Stimulated activated CD8-positive, alpha-beta memory T cell treated with anti-CD3 and anti-CD28 coated beads, Interleukin-12 subunit alpha, Interleukin-12 subunit beta, amount 100 ng/mL, for 1 hour (primary cell): ENCODE results near the gene ZMYND12.
A peak's percentile ranks its signal among the peaks of the same experiment; 100 is the strongest.
"Not testable (repeated sequence)": the region's sequence is repeated elsewhere in the genome, so short reads cannot be mapped to it uniquely, and the experiment has no call there.

Source experiments
- DNase-seq: peaks from one replicate; pipeline ENCODE4 v3.0.0-alpha.2; 2020; ENCODE audit warnings: low read depth

Gene ZMYND12, protein sequence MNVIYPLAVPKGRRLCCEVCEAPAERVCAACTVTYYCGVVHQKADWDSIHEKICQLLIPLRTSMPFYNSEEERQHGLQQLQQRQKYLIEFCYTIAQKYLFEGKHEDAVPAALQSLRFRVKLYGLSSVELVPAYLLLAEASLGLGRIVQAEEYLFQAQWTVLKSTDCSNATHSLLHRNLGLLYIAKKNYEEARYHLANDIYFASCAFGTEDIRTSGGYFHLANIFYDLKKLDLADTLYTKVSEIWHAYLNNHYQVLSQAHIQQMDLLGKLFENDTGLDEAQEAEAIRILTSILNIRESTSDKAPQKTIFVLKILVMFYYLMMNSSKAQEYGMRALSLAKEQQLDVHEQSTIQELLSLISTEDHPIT

DNA sequence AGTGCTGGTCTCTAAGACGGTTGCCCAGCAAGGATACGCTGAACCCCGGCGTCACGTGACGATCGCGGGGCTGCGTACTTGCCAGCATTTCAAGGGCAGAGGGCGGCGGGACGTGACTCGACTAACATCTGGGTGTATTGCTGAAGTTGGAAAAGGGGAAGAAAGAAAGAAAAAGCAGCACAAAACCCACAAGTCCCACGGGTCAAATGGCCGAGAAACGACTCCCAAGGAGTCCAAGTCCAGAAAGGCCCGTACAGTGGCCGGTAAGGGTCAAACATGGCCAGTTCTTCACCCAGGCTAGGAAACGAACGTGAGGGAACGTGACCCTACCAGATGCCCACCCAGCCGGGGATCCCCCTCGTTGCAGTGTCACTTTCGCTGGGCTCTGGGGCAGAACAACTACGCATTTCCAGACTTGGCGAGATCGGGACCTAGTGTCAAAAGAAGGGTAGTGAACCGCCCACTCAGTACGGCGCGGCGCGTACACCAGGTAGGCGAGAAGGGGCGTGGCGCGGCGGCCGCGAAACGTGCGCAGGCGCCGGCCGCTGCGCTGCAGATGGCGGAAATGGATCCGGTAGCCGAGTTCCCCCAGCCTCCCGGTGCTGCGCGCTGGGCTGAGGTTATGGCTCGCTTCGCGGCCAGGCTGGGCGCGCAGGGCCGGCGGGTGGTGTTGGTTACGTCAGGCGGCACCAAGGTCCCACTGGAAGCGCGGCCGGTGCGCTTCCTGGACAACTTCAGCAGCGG is at the start of gene ZMYND12, which contains the start of gene PPCS:
Gene ZMYND12, minus strand, starts transcription at position 13 of the 744 bp plus-strand sequence. CDS start 25 bp downstream, outside the sequence.
Gene PPCS, plus strand, starts transcription at position 534 of the 744 bp plus-strand sequence. Its CDS starts 23 bp downstream, at position 557.
- DNase-seq = peak; percentile 83

DNA sequence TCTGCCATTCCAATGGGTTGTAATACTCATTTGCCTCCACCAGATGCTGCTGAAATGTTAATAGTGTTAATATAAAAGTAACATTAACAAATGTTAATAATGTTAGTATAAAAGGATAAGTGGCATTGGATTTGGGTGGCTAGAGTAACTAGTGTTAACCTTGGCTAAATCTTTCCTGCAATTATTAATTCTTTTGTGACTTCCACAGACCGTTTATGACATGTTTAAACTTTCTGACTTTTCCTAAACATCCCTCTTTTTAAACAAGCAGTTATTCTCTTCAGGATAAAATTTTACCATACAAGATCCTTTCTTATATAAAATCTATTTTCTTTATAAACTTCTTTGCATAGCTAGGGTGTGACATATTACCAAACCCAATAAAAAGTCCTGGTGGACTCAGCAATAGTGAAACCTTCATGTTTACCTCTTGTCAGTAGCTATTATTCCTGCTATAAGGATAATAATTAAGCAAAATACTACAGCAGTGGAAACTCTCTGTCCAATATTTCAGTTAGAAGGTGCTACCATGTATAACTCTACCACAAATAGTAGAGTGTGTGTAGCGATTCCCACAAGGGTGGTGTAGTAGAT is 48.8 kb upstream of the ZMYND12 start:
- no peak for DNase-seq

DNA sequence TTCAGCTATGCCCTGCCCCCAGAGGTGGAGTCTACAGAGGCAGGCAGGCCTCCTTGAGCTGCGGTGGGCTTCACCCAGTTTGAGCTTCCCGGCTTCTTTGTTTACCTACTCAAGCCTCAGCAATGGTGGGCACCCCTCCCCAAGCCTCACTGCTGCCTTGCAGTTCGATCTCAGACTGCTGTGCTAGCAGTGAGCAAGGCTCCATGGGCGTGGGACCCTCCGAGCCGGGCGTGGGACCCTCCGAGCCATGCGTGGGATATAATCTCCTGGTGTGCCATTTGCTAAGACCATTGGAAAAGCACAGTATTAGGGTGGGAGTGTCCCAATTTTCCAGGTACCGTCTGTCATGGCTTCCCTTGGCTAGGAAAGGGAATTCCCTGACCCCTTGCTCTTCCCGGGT is 46.2 kb upstream of the ZMYND12 start:
- DNase-seq = not testable (repeated sequence)

DNA sequence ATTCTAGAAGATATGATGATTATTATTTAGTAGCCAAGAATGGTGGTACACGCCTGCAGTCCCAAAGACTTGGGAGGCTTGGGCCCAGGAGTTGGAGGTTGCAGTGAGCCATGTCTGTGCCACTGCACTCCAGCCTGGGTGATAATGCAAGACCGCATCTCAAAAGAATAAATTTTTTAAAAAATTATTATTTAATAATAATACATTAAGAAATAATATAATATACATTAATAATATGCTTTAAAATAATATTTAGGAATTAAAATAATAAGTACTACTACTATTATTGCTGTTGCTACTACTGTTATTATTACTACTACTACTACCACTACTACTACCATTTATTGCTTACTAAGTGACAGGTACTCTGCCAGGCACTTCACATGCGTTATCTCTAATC is 34.4 kb upstream of the ZMYND12 start:
- DNase-seq = no peak

DNA sequence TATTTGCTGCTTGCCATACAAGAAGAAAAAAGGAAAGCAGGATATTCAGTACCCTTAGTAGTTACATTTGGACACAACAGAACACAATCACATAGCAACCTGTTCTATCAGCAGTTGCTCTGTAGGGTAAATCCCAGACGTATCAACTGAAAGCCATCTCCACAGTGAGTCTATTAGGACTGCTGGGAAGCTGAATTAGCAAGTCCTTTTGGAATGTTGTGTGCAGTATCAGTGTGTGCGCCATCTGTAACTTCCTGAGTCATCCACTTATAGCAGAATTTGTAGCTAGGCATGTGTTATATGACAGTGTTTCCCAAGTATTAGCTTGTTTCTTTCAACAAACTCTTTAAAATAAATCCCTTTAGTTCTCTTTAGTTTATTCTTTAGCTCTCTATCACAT is 28.6 kb upstream of the ZMYND12 start:
- no peak for DNase-seq

DNA sequence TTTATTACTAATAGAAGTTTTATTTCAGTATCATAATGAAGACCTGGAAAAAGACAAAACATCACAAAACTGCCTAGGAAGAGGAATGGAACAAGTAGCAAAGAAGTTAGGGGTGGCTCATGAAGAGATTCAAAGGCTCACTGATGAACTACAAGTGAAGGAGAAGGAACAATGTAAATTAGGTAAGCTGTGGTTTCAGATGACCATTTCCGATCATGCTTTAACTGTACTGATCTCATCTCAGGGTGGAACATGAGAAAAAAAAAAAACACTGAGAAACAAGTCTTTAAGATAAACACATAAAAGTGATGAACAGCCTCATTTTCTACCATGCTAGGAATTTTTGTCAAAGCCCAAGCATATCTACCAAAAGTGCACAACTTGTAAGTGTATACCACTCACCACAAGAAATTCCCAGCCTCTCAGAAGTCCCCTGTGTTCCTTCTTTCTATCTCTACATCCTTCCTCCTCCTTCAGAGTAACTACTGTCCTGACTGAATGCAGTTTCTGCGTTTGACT is 26.9 kb upstream of the ZMYND12 start:
- no peak for DNase-seq

DNA sequence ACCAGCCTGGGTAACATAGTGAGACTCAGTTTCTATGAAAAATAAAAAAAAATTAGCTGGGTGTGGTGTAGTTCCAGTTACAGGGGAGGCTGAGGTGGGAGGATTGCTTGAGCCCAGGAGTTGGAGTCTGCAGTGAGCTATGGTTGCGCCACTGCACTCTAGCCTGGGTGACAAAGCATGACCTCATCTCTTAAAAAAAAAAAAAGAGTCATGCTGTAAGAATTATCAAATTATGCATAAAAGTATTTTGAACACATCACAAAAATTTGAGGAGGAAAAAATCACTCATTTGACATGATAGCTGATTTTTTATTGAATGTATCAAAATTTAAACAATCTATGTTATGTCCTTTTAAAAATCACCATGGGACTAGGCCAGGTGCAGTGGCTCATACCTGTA is 25.1 kb upstream of the ZMYND12 start:
- DNase-seq = no peak

DNA sequence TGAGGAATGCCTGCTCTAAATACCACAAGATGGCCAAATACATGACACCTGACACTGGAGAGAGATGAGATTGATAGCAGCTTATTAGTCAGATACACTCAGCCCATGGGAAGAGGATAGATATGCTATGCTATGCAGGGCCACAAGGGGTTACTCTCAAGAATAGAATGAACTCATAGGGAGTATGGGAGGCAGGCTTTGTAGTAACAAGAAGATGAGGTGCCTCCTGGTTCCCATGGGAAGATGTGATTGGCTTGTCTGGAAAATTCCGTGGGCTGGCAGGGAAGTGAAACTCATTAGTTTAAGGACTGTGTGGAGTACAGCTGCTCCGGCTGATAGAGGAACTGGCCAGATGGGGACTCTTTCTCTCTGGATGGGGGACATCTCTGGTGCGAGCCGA is 23.8 kb upstream of the ZMYND12 start:
- no peak for DNase-seq

DNA sequence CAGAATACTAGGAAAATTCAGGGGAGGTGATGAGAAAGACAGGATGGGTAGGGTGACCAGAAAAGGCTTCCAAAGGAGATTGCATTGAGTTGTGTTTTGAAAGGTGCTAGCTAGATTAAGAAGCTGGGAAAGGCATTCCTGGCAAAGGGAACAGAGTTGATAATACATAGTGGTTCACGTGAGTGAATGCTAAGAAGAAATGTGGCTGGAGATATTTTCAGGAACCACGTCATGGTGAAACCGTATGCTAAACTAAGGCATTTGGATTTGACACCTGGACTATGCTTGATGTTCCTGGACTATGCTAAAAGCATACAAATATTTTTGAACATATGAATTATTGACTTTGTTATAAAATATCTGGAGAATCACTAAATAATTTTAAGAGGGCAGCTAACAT is 22.0 kb upstream of the ZMYND12 start:
- DNase-seq = no peak

DNA sequence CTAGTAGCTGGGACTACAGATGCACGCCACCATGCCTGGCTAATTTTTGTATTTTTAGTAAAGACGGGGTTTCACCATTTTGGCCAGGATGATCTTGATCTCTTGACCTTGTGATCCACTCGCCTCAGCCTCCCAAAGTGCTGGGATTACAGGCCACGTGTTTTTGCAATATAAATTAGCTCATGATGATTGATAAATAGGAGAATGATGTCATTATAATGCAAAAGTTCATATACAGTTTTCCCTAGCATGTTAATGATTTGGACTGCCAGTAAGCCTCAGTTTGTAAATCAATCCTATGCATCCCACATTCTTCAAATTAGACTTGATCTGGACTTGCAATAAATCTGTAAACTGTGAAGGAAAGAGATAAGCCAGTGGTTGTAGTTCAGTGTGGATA is 21.5 kb upstream of the ZMYND12 start:
- DNase-seq = not testable (repeated sequence)

DNA sequence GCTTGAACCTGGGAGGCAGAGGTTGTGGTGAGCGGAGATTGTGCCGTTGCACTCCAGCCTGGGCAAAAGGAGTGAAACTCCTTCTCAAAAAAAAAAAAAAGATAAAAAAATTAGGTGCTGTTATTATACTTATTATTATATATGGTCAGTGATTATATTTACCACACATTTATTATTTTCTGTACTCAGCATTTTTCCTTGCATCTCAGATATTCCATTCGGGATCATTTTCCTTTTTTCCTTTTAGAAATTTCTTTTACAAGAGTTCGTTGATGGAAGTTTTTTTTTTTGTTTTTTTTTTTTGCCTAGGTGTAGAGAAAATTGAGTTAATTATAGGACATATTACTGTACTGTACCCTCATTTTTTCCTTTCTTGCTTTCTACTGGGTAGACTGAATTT is 20.8 kb upstream of the ZMYND12 start:
- DNase-seq = no peak

DNA sequence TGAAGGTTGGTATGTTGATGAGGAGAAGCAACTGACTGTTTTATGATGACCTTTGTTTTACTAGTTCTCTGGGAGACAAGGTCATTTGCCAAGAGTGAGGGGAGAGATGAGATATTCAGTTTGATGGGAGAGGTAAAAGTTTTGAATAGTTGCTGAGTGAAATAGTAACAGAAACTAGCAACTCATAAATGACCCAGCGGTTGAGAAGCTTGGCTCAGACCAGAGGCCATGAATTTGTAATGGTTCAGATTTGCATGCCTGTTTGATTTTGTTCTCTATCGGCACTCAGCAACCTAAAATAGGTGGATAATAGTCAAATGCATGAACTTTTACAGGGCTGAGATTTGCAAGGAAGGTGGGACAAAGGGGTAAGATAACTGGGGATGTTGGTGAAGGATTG is 13.9 kb upstream of the ZMYND12 start:
- no peak for DNase-seq

DNA sequence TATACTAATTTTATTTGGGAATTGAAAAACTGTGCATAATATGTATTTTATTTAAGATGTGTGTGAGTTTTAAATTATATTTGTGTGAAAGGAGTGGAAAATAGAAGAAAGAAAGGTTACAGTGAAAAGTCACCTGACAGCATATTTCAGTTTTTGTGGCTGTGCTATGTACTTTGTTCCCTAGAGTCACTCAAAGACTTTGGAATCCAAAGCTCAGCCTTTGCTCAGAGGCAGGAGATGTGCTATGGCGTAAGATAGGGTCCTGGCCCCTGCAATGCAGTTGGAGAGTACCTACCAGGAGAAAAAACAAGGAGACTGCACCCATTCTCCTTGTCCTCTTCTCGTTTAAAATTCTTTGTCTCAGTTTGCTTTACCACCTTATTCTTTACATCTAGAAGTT is 10.2 kb upstream of the ZMYND12 start:
- no peak for DNase-seq

DNA sequence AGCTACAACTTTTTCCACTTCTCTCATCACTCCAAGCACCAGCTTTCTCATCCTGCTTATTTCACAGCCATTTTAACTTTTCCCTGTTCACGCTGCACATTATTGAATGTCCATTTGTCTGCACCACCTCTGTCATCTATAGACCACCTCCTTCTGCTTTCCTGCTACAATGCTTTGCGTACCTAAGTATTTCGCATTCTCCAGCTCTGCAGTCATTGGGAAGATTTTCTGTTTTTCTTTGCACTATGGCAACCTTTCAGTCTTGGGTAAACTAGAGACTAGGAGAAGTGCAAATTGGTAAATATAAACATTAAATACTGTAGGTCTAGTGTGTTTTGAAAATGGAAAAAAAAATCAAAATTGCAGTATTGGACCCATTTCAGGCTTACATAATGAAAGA is 8.1 kb upstream of the ZMYND12 start:
- no peak for DNase-seq

DNA sequence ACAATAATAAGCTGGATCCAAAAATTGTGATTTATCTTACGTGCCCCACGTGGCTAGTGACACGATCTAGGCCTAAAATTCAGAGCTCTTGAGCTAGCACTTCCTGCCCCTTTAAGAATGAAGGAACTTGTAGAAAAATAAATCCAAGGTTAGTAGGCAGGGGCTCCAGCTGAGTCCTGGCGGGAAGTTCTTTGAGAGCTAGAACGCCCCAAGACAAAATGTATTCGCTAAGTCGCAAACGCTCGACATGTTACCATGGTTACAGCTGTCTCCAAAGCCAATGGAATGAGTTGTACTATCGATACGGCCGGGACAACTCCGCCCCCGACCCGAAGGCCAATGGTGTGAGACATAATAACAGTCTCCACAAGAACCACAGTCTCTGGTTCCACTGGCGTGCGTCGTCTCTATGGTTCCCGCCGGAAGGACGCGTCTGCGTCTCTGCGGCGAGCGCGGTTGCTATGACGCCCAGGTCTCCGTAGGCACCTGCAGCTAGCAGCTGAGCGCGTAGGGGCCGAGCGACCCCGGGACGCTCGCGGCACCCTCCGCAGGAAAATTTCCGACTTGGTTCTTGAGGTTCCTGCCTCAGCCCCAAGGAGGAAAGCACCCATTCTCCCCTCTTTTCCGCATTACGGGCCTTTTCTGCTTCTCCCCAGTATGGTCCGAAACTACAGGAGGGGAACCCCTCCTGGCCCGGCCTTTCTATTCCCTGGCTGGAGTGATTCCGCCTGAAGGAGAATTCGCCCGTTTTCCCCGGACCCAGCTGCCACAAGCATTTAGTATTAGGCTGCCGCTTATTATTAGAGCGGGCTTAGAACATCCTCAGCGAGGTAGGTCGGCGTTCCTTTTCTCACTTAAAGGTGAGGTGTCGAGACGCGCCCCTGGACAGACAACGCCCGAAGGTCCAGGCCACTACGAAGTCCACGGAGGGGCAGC is 7.3 kb upstream of the ZMYND12 start, which contains the start of gene CCDC30:
Gene CCDC30, plus strand, starts transcription at position 459 of the 936 bp plus-strand sequence. CDS start 17,266 bp downstream, outside the sequence.
- peak; percentile 92 for DNase-seq

DNA sequence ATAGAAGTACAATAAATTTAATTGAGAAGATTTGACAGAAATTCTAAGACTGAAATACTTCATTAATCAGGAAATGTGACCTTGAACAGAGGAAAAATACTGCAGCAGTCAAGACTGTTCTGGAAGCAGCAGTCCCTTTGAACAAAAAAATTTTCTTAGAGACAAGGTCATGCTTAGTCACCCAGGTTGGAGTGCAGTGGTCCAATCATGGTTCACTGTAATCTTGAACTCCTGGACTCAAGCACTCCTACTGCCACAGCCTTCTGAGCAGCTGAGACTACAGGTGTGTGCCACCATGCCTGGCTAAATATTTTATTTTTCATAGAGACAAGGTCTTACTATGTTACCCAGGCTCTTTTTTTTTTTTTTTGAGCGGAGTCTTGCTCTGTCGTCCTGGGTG is 5.4 kb upstream of the ZMYND12 start:
- no peak for DNase-seq

DNA sequence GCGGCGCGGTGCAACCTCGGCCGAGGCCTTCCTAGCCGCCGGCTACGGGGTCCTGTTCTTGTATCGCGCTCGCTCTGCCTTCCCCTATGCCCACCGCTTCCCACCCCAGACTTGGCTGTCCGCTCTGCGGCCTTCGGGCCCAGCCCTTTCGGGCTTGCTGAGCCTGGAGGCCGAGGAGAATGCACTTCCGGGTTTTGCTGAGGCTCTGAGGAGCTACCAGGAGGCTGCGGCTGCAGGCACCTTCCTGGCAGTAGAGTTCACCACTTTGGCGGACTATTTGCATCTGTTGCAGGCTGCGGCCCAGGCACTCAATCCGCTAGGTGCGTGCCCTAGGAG is 900 bp upstream of the ZMYND12 start:
- peak; percentile 42 for DNase-seq

DNA sequence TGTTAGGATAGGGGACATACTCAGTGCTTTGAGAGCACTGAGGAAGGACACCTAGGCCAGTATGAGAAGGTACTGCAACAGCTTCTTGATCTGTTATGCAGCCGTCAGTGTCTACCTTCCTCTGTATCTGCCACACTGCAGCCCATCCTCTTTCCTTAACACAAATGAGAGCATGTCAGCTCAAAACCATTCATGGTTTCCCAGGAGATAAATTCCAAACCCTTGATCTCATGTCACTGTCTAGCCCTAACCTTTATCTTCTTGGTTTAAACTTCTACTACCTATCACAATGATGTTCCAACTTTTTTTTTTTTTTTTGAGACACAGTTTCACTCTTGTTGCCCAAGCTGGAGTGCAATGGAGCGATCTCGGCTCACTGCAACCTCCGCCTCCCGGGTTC is 1.4 kb downstream of the ZMYND12 start:
- no peak for DNase-seq

DNA sequence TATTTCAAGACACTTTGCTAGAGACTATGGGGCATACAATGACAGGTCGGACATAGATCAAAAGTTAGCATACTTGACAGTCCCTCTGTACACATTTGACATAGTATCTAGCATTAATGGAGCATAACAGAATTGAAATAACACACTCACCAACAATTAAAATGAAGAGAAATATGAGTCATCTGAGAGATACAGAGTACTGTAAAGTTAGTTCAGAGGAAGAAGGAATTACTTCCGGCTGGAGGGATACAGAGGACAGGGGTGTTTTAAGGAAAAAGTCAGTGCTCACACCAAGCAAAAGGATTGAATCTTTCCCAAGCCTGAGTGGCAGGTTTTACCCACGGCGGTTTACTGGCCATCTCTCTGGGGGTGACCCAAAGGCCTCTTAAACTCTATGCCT is 2.4 kb downstream of the ZMYND12 start:
- no peak for DNase-seq

DNA sequence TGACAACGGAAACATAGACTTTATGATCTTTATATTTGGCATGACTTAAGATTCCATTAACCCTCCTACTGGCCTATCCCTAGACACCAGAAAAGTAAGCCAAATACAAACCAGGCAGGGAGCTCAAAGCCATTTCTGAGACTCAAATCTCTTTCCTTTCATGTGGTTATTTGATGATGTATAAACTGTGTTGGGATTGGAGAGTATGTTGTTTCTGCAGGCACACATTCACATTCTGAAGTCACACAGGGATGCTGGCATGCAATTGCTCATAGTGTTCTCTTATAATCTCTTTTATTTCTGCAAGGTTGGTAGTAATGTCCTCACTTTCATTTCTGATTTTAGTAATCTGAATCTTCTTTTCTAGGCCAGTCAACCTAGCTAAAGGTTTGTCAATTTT is 5.8 kb downstream of the ZMYND12 start:
- DNase-seq = no peak

DNA sequence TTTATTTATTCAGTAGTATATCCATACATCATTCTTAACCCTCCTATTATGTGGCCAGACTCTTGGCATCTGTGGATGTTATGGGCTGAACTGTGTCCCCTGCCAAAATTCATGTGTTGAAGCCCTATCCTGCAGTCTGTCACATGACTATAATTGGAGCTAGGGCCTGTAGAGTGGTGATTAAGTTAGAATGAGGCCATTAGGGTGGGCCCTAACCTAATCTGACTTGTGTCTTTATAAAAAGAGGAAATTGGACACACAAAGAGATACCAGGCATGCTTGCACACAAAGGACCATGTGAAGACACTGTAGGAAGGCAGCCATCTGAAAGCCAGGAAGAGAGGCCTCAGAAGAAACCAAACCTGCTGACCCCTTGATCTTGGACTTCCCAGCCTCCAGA is 6.6 kb downstream of the ZMYND12 start:
- DNase-seq = no peak

DNA sequence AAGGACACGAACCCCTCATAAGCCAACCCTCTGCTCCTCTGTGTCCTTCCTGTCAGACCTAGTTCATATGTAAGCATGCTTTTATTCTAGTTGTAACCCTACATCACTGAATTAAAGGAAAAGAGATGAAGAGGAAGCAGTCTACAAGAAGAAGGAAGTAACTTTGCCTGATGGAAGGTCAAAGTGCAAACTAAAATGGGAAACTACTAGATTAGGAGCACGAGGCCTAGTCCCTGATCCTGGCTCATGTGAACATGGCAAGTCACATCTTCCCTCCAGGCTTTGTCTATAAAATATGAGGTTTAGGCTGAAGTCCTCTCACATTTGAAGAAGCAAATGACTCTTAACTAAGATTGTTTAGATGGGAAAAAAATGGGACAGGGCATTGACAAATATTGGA is 13.2 kb downstream of the ZMYND12 start:
- no peak for DNase-seq
